Measurements from ENCODE around the gene CCT2. TPM values are rescaled to one million over a fixed set of nuclear protein-coding genes. Genes with fewer than 3 reads are reported as not detected.

The CCT2 gene
- polyA plus RNA-seq, 3 donors = 265 to 268 (median 267) TPM

GRCh38 chr12:69639400-69640016, 54.2 kb downstream of the CCT2 start:
- no peak for DNase-seq (ENCODE audit: low read depth in 3 of 3, low spot score in 2 of 3)

DNA sequence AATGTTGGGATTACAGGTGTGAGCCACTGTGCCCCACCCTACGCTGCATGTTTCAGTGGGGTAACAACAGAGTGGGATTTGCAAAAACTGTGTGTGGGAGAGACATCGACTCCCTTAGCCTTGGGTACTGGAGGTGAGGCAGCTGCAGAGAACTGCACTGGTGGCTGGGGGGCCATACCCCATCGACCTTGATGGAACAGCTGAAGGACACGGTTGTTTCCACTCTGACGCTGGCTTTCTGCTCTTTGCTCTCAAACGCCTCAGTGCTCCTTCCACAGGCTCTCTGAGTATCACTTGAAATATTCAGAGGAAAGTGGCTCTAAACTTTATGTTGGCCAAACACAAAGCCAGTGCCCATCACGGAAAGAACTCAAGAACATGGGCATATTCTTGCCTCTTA, 56.3 kb downstream of the CCT2 start:
- DNase-seq (ENCODE audit: low read depth in 3 of 3, low spot score in 2 of 3) = no peak

DNA sequence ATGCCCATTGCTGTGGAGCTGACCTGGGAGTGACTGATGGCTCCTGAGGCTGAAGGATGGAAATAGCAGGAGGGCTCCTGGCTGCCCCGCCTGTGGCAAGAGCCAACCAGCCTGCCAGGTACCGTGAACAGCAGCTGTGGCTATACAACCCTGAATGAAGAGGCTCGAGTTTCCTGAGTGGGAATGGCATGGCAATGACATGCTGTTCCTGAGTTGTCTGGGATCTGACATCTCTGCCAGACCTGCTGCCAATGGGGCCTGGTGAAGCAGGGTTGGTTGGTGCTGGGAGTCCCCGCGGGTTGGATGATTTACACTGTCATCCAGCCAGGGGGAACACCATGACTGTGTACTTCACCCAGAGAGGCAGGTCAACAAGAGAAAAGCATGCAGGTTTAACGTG, 57.3 kb downstream of the CCT2 start:
- DNase-seq (ENCODE audit: low read depth in 3 of 3, low spot score in 2 of 3) = no peak

DNA sequence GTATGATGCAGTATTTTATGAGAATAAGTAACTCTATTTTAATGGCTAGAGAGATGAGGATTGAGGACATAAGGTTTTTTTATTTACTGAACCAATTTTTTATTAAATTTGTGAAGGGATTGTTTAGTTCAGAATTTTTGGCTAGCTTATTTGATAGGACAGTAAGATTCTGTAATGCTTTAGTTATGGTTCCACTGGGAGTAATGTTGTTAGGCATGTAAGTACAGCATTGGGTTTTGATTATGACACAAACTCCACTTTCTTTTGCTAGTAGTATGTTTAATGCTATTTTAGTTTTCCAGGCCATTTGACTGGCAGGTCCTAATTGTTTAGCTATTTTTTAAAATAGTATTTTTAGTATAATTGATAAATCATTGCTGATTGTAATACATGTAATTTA, 59.3 kb downstream of the CCT2 start:
- DNase-seq (ENCODE audit: low read depth in 3 of 3, low spot score in 2 of 3) = no peak

GRCh38 chr12:69645031-69645430, 59.8 kb downstream of the CCT2 start:
- DNase-seq (ENCODE audit: low read depth in 3 of 3, low spot score in 2 of 3) = no peak

- no peak for DNase-seq (ENCODE audit: low read depth in 3 of 3, low spot score in 2 of 3)
These were observed 61.9 kb downstream of the CCT2 start for GRCh38 chr12:69647178-69647577.

DNA sequence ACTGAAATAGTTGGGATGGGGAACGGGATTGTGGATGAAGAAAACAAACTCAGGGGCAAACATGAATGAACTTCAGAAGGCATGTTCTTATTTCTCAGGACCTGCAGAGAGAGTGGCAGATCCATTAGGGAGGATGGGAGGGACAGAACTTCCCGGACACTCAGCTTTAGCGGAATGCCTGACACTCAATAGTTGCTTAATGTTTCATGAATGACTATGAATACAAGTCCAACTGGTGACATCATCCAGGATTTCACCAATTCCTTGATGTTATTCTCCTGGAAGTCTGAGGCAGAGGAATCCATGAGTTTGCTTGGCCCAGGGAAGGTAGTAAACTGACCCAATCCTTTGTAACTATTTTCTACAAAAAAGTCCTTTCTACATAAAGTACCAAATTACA, 63.2 kb downstream of the CCT2 start:
- no peak for DNase-seq (ENCODE audit: low read depth in 3 of 3, low spot score in 2 of 3)

- no peak for DNase-seq (ENCODE audit: low read depth in 3 of 3, low spot score in 2 of 3)
These were observed 64.3 kb downstream of the CCT2 start for GRCh38 chr12:69649529-69649928.

Other genes with a start within 250 kb of the CCT2 start
- gene LYZ, start 237.1 kb upstream of the CCT2 start, polyA plus RNA-seq (ENCODE audit: insufficient read length in 3 of 3) = 10 to 100 TPM; 21.5 to 32.9 (median 30.5) TPM
- gene YEATS4, start 225.7 kb upstream of the CCT2 start, polyA plus RNA-seq (ENCODE audit: insufficient read length in 3 of 3) = 10 to 100 TPM; 25.3 to 36.3 (median 34.1) TPM
- gene FRS2, start 115.1 kb upstream of the CCT2 start, polyA plus RNA-seq (ENCODE audit: insufficient read length in 3 of 3) = 10 to 100 TPM; 42.5 to 45.5 (median 45.2) TPM
- under 1 TPM in 2 of 3 donors, not detected in 1; 0.04 to 0.10 TPM for gene LRRC10, start 25.4 kb downstream of the CCT2 start, polyA plus RNA-seq (ENCODE audit: insufficient read length in 3 of 3)
- under 1 TPM; 0.32 to 0.47 (median 0.46) TPM for gene BEST3, start 113.8 kb downstream of the CCT2 start, polyA plus RNA-seq (ENCODE audit: insufficient read length in 3 of 3)
- gene RAB3IP, start 153.4 kb downstream of the CCT2 start, polyA plus RNA-seq (ENCODE audit: insufficient read length in 3 of 3) = 10 to 100 TPM; 79.5 to 87.0 (median 85.4) TPM
- gene MYRFL, start 239.8 kb downstream of the CCT2 start, polyA plus RNA-seq (ENCODE audit: insufficient read length in 3 of 3) = 1 to 10 TPM; 1.1 to 1.9 (median 1.2) TPM

Data from right renal cortex interstitium (tissue), 3 donors.